ENCODE measurements around the gene IDUA. TPM values are rescaled to one million over a fixed set of nuclear protein-coding genes. Genes with fewer than 3 reads are reported as not detected.

The IDUA gene
- total RNA-seq, 2 donors from 2014 or later: 15.7 to 17.5 TPM

GRCh38 chr4:1012034-1012739 lies 25.3 kb downstream of the IDUA start:
- peaks cover 17 to 18% of the 10 kb centered on the region in 2 donors for H3K27me3 Mint-ChIP-seq
- DNase-seq (ENCODE audit: low spot score) (no peak), ATAC-seq (no peak)
- H3K9me3 Mint-ChIP-seq: no peaks in the 10 kb centered on the region
- no peak overlapping the region for H3K27ac Mint-ChIP-seq
- no peaks in the 10 kb centered on the region for H3K36me3 Mint-ChIP-seq
- peaks cover 12 to 13% of the 10 kb centered on the region in 2 donors for H3K4me1 Mint-ChIP-seq (ENCODE audit: low read depth in 2 of 2)
- peak overlapping the region; percentile 15 for H3K4me3 Mint-ChIP-seq

DNA sequence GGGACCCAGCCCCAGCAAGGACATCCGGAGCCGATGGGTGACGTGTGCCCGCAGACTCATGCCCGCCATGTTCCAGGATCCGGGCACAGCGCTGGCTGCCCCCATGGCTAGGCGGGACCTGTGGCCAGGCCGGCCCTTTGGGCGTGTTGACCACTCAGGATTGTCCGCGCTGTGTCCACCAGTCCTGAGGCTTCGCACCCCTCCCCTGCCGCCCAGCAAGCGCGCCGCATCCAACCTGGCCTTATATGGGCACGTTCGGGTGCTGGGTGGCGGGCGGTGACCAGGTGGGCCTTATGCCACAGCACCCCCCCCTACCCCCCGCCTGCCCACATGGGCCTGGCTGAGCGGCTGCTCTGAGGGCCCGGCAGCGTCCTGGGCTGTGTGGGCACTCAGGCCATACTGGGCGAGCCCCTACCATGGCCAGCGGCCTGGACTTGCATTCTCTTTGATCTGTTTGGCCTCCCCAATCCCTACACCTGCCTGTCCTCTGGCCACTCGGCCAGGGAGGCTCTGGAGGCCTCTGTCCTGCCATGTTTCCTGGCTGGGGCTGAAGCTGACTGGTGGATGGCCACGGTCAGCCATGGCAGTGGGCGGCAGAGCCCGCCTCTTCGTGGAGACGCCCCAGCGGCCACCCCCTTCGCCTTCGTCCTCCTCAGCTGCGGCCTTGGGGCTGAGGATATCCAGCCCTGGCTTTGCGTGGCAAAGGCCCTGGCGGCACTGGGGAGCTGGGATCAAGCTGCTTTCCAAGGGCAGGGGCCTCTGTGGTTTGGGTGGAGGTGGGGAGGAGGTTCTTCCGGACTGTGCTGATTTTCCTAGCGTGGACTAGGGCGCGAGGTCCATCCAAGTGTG lies 26.6 kb downstream of the IDUA start:
- H3K27ac Mint-ChIP-seq: no peak overlapping the region
- peaks cover 12 to 13% of the 10 kb centered on the region in 2 donors for H3K4me1 Mint-ChIP-seq (ENCODE audit: low read depth in 2 of 2)
- DNase-seq (ENCODE audit: low spot score) (no peak), ATAC-seq (no peak)
- H3K9me3 Mint-ChIP-seq: no peaks in the 10 kb centered on the region
- H3K4me3 Mint-ChIP-seq: peak overlapping the region; percentile 2
- peaks cover 5 to 7% of the 10 kb centered on the region in 2 donors for H3K27me3 Mint-ChIP-seq
- H3K36me3 Mint-ChIP-seq: no peaks in the 10 kb centered on the region

GRCh38 chr4:1014291-1015167 lies 27.7 kb downstream of the IDUA start:
- no peaks in the 10 kb centered on the region for H3K27me3 Mint-ChIP-seq
- DNase-seq (ENCODE audit: low spot score) (no peak), ATAC-seq (no peak)
- peaks cover 6% of the 10 kb centered on the region in 2 donors for H3K4me1 Mint-ChIP-seq (ENCODE audit: low read depth in 2 of 2)
- H3K27ac Mint-ChIP-seq: no peak overlapping the region
- H3K36me3 Mint-ChIP-seq: no peaks in the 10 kb centered on the region
- no peak overlapping the region for H3K4me3 Mint-ChIP-seq
- H3K9me3 Mint-ChIP-seq: no peaks in the 10 kb centered on the region

DNA sequence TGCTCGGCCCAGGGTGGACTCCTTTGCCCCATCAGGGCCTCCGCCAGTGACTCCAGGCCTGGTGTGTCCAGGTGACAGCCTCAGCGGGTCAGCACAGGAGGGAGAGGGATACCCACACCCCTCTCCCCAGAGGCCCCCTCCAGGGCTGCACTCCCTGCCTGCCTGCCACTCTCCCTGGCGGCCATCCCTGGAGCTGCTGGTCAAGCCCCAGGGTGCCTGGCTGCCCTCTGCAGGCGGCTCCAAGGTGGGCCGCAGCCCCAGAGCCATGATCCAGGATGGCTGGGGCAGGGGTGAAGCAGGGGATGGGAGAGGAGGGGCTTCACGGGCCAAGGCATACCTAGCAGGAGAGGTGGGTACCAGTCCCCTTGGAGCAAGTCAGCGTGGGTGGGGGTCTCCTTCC lies 28.3 kb downstream of the IDUA start:
- H3K4me3 Mint-ChIP-seq: no peak overlapping the region
- no peak overlapping the region for H3K27ac Mint-ChIP-seq
- DNase-seq (ENCODE audit: low spot score): no peak
- H3K36me3 Mint-ChIP-seq: no peaks in the 10 kb centered on the region
- peaks cover 6% of the 10 kb centered on the region in 2 donors for H3K4me1 Mint-ChIP-seq (ENCODE audit: low read depth in 2 of 2)
- no peaks in the 10 kb centered on the region for H3K27me3 Mint-ChIP-seq
- no peak for ATAC-seq
- H3K9me3 Mint-ChIP-seq: no peaks in the 10 kb centered on the region

GRCh38 chr4:1015746-1016145 lies 28.9 kb downstream of the IDUA start:
- H3K9me3 Mint-ChIP-seq: no peaks in the 10 kb centered on the region
- DNase-seq (ENCODE audit: low spot score) (no peak), ATAC-seq (no peak)
- H3K27me3 Mint-ChIP-seq: no peaks in the 10 kb centered on the region
- H3K36me3 Mint-ChIP-seq: no peaks in the 10 kb centered on the region
- no peak overlapping the region for H3K27ac Mint-ChIP-seq
- H3K4me3 Mint-ChIP-seq: no peak overlapping the region
- peaks cover under 1 to 2% of the 10 kb centered on the region in 2 donors for H3K4me1 Mint-ChIP-seq (ENCODE audit: low read depth in 2 of 2)

GRCh38 chr4:1017211-1017610 lies 30.4 kb downstream of the IDUA start:
- Mint-ChIP-seq H3K9me3 (no peaks in the 10 kb centered on the region), H3K4me1 (ENCODE audit: low read depth in 2 of 2) (peaks cover 0 to 2% of the 10 kb centered on the region in 2 donors), H3K36me3 (no peaks in the 10 kb centered on the region), H3K27me3 (no peaks in the 10 kb centered on the region), H3K27ac (no peak overlapping the region), H3K4me3 (no peak overlapping the region)
- ATAC-seq: no peak
- DNase-seq (ENCODE audit: low spot score): no peak

GRCh38 chr4:1017706-1018105 lies 30.9 kb downstream of the IDUA start:
- peaks cover 0 to 2% of the 10 kb centered on the region in 2 donors for H3K4me1 Mint-ChIP-seq (ENCODE audit: low read depth in 2 of 2)
- no peaks in the 10 kb centered on the region for H3K9me3 Mint-ChIP-seq
- no peak overlapping the region for H3K4me3 Mint-ChIP-seq
- no peaks in the 10 kb centered on the region for H3K36me3 Mint-ChIP-seq
- H3K27ac Mint-ChIP-seq: no peak overlapping the region
- DNase-seq (ENCODE audit: low spot score) (no peak), ATAC-seq (no peak)
- no peaks in the 10 kb centered on the region for H3K27me3 Mint-ChIP-seq

DNA sequence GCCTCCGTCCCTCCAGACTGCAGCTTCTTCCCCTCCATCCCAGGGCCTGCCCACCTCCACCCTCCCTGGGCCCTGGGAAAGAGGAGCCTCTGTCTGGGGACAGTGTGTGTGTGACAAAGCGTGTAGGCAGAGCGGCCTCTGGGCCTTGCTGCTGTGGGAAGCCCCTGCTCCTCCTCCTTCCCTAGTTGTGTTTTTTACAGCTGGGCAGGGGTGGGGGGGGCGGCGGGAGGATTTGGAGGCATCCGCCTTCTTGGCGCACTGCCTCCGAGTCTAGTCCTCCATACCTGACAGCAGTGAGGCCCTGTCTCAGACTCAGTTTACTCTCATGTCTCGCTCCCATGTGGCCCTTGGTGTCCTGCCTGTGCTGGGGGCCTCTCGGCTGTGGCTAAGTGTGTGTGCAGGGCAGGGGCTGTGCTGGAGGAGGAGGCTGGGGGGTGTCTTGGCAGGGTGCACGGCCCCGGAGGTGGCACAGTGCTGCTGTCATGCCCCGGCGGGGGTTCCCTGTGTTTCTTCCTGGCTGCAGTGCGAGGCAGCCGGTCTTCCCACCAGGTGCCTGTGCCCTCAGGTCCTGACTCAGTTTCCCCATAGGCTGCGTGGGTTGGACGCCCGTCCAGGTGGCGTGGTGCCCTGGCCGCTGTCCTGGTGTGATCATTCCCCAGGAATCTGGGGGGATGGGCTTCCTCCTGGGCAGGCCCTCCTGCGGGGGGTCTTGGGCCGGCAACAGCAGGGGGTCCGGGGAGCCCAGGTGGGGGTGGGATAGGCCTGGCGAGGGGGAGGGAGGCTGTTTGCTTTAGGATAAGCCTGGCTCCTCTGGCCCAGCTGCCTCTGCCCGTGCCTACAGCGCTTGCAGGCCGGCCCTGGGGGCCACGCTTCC lies 31.5 kb downstream of the IDUA start:
- H3K36me3 Mint-ChIP-seq: no peaks in the 10 kb centered on the region
- H3K9me3 Mint-ChIP-seq: no peaks in the 10 kb centered on the region
- peaks cover 0 to 2% of the 10 kb centered on the region in 2 donors for H3K4me1 Mint-ChIP-seq (ENCODE audit: low read depth in 2 of 2)
- ATAC-seq: no peak
- H3K4me3 Mint-ChIP-seq: no peak overlapping the region
- H3K27me3 Mint-ChIP-seq: no peaks in the 10 kb centered on the region
- H3K27ac Mint-ChIP-seq: no peak overlapping the region
- no peak for DNase-seq (ENCODE audit: low spot score)

DNA sequence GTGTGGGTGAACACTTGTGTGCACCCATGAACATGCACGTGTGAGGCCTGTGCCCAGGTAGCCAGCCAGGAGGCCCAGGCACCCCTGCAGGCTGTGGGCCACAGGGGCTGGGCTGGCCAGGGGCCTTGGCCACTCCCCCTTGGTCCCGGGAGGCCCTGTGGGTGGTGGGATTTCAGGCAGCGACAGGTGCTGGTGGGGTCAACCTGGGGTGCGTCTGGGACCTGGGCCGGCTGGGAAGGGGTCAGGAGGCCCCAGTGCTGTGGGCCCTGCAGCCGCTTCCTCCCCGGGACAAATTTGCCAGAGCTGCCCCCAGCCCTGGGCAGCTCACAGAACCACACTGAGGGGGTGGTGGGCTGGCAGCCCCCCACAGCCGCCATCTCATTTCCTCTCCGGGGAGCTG lies 32.5 kb downstream of the IDUA start:
- DNase-seq (ENCODE audit: low spot score): no peak
- no peak overlapping the region for H3K4me3 Mint-ChIP-seq
- H3K9me3 Mint-ChIP-seq: no peaks in the 10 kb centered on the region
- H3K27ac Mint-ChIP-seq: no peak overlapping the region
- H3K27me3 Mint-ChIP-seq: no peaks in the 10 kb centered on the region
- H3K36me3 Mint-ChIP-seq: no peaks in the 10 kb centered on the region
- H3K4me1 Mint-ChIP-seq (ENCODE audit: low read depth in 2 of 2): no peaks in the 10 kb centered on the region
- ATAC-seq: no peak

- Mint-ChIP-seq H3K27me3 (no peaks in the 10 kb centered on the region), H3K36me3 (no peaks in the 10 kb centered on the region), H3K4me3 (no peak overlapping the region), H3K4me1 (ENCODE audit: low read depth in 2 of 2) (no peaks in the 10 kb centered on the region), H3K27ac (no peak overlapping the region), H3K9me3 (no peaks in the 10 kb centered on the region)
- DNase-seq (ENCODE audit: low spot score): no peak
- ATAC-seq: no peak
Observed at GRCh38 chr4:1019729-1020470, 33.1 kb downstream of the IDUA start.

DNA sequence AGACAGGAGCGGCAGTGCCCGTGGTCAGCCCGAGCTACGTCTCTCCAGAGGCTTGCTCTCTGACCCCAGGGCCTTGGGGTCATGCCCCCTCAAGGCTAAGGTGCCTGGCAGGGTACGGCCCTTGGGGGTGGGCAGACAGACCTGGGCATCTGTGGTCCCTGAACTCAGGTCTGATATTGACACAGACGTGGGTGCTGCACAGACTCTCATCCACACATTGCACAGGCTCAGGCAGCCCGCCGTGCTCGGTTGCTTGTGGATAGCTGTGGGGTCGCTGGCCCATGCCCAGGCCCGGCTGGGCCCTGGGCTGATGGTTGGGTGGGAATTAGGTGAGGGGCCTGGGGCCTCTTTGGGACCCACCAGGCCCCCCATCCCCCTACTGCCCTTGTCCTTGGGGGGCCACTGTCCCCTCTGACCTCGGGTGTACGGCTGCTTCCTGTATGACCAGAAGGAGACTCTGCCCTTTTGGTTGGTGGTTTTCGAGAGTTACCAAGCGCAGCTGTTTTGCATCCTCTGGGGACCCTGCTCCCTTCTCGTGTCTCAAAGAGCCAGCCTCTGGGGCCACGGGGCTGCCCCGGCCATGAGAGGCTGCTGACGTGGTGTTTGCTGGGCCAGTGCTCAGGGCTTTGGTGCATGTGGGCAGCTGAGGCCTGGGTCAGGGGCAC lies 34.7 kb downstream of the IDUA start:
- no peaks in the 10 kb centered on the region for H3K9me3 Mint-ChIP-seq
- H3K4me3 Mint-ChIP-seq: no peak overlapping the region
- no peaks in the 10 kb centered on the region for H3K27me3 Mint-ChIP-seq
- DNase-seq (ENCODE audit: low spot score) (no peak), ATAC-seq (no peak)
- no peaks in the 10 kb centered on the region for H3K4me1 Mint-ChIP-seq (ENCODE audit: low read depth in 2 of 2)
- no peak overlapping the region for H3K27ac Mint-ChIP-seq
- no peaks in the 10 kb centered on the region for H3K36me3 Mint-ChIP-seq

DNA sequence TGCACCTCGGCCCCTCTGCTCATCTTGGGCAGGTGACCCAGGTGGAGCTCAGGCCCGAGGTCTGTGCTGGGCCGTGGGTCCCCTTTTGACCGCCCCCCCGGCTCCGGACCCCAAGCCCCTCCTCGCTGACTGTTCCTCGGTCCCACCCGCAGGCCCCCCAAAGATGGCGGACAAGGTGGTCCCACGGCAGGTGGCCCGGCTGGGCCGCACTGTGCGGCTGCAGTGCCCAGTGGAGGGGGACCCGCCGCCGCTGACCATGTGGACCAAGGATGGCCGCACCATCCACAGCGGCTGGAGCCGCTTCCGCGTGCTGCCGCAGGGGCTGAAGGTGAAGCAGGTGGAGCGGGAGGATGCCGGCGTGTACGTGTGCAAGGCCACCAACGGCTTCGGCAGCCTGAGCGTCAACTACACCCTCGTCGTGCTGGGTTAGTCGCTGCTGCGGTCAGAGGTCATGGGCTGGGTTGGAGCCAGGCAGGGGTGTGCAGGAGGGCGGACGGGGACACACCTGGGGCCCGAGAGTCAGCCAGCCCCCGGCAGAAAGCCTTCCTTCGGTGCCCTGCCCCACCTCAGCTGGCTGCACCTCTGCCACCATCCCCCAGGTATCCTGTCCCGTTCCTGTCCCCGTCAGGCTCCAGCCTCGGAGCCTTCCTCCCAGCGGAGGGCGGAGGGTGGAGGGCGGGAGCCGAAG lies 35.4 kb downstream of the IDUA start:
- Mint-ChIP-seq H3K27me3 (no peaks in the 10 kb centered on the region), H3K4me3 (no peak overlapping the region), H3K27ac (no peak overlapping the region), H3K36me3 (no peaks in the 10 kb centered on the region), H3K4me1 (ENCODE audit: low read depth in 2 of 2) (no peaks in the 10 kb centered on the region), H3K9me3 (no peaks in the 10 kb centered on the region)
- ATAC-seq: no peak
- DNase-seq (ENCODE audit: low spot score): no peak
